ENCODE results near the gene DNLZ. TPM values are rescaled to one million over a fixed set of nuclear protein-coding genes. Genes with fewer than 3 reads are reported as not detected.
"Not testable (repeated sequence)": the region's sequence is repeated elsewhere in the genome, so short reads cannot be mapped to it uniquely, and the experiment has no call there.

DNLZ gene
- total and polyA plus RNA-seq, 11 donors, result 21.3 to 67.8 (median 33.6) TPM

GRCh38 chr9:136321561-136321960 is 42.0 kb downstream of the DNLZ start:
- Histone ChIP-seq H3K4me1 (peaks cover 0 to 22% (median 7%) of the 10 kb centered on the region in 12 donors), H3K27ac (no peak overlapping the region), H3K4me3 (no peak overlapping the region), H3K36me3 (no peaks in the 10 kb centered on the region), H3K9me3 (peaks cover 0 to 8% (median 0%) of the 10 kb centered on the region in 12 donors), H3K27me3 (no peaks in the 10 kb centered on the region)
- no peak for ATAC-seq
- intact Hi-C loops (cut with DNase I), result no loop called here
- 85 to 89% (median 88%) methylated on average over 5 to 19 of the region's 19 CpGs for WGBS, 4 donors
- peak in 1 of 5 donors; percentile 14 for DNase-seq
- TF ChIP-seq POLR2A (IDR thresholded peaks at IDR 0.05) (no peak), CTCF (IDR thresholded peaks at IDR 0.05) (no peak)

GRCh38 chr9:136320972-136321371 is 42.6 kb downstream of the DNLZ start:
- H3K4me3 ChIP-seq; DNase-seq; H3K27me3 ChIP-seq; H3K9me3 ChIP-seq; H3K27ac ChIP-seq; ATAC-seq; intact Hi-C loops (cut with DNase I); H3K36me3 ChIP-seq: not testable (repeated sequence)
- H3K4me1 ChIP-seq, result peaks cover 0 to 16% (median 3%) of the 10 kb centered on the region in 12 donors

- peaks cover 0 to 16% (median 2%) of the 10 kb centered on the region in 12 donors for H3K9me3 ChIP-seq
- H3K36me3 ChIP-seq; H3K4me3 ChIP-seq; ATAC-seq; H3K27me3 ChIP-seq; DNase-seq; H3K27ac ChIP-seq; H3K4me1 ChIP-seq; intact Hi-C loops (cut with DNase I): not testable (repeated sequence)
- 94 to 97% (median 97%) methylated on average over 3 of the region's 3 CpGs for WGBS, 4 donors
These were observed 43.6 kb downstream of the DNLZ start for GRCh38 chr9:136319955-136320354.

- DNase-seq; H3K4me3 ChIP-seq; H3K4me1 ChIP-seq; H3K27me3 ChIP-seq; intact Hi-C loops (cut with DNase I); H3K27ac ChIP-seq; H3K36me3 ChIP-seq; ATAC-seq: not testable (repeated sequence)
- H3K9me3 ChIP-seq, result peaks cover 0 to 21% (median 4%) of the 10 kb centered on the region in 12 donors
- WGBS, 4 donors, result 94 to 97% (median 96%) methylated on average over 14 of the region's 14 CpGs
These were observed 44.3 kb downstream of the DNLZ start for GRCh38 chr9:136319244-136319643.

- H3K27ac ChIP-seq, result no peak overlapping the region
- DNase-seq (peak in 2 of 5 donors; percentile 19 to 57), ATAC-seq (no peak)
- H3K4me1 ChIP-seq, result no peaks in the 10 kb centered on the region
- H3K36me3 ChIP-seq, result no peaks in the 10 kb centered on the region
- intact Hi-C loops (cut with DNase I), result no loop called here
- WGBS, 4 donors, result 86 to 93% (median 89%) methylated on average over 9 to 16 of the region's 16 CpGs
- H3K27me3 ChIP-seq, result no peaks in the 10 kb centered on the region
- peaks cover 0 to 21% (median 4%) of the 10 kb centered on the region in 12 donors for H3K9me3 ChIP-seq
- TF ChIP-seq CTCF (IDR thresholded peaks at IDR 0.05) (no peak), POLR2A (IDR thresholded peaks at IDR 0.05) (no peak)
- no peak overlapping the region for H3K4me3 ChIP-seq
These were observed 44.7 kb downstream of the DNLZ start for GRCh38 chr9:136318776-136319241.

- no peak for ATAC-seq
- no peak for TF ChIP-seq CTCF (IDR thresholded peaks at IDR 0.05)
- no peak for TF ChIP-seq POLR2A (IDR thresholded peaks at IDR 0.05)
- H3K27me3 ChIP-seq, result no peaks in the 10 kb centered on the region
- intact Hi-C loops (cut with DNase I), result no loop called here
- peak in 1 of 5 donors; percentile 22 for DNase-seq
- 76 to 89% (median 80%) methylated on average over 7 to 21 of the region's 21 CpGs for WGBS, 4 donors
- H3K4me1 ChIP-seq, result no peaks in the 10 kb centered on the region
- no peak overlapping the region for H3K27ac ChIP-seq
- H3K9me3 ChIP-seq, result peaks cover 0 to 21% (median 4%) of the 10 kb centered on the region in 12 donors
- no peaks in the 10 kb centered on the region for H3K36me3 ChIP-seq
- H3K4me3 ChIP-seq, result no peak overlapping the region
These were observed 45.3 kb downstream of the DNLZ start for GRCh38 chr9:136318111-136318775.

Measured in heart left ventricle (tissue), 16 donors.